NCI-H226 (cell line): Measurements from ENCODE around the gene GGT5.
"Not testable (repeated sequence)": the region's sequence is repeated elsewhere in the genome, so short reads cannot be mapped to it uniquely, and the experiment has no call there.

Experiments
- DNase-seq: peaks from one replicate; pipeline ENCODE4 v3.0.0-alpha.2; 2015

Gene GGT5

GRCh38 chr22:24262185-24262749 lies 17.4 kb upstream of the GGT5 start:
- DNase-seq: not testable (repeated sequence)

- peak; percentile 10 for DNase-seq
Measured at GRCh38 chr22:24259459-24259858, 14.6 kb upstream of the GGT5 start.

GRCh38 chr22:24256736-24257135 lies 11.9 kb upstream of the GGT5 start:
- not testable (repeated sequence) for DNase-seq

- DNase-seq: not testable (repeated sequence)
Measured at GRCh38 chr22:24256136-24256535, 11.3 kb upstream of the GGT5 start.

- DNase-seq: not testable (repeated sequence)
Measured at GRCh38 chr22:24253126-24253525, 8.2 kb upstream of the GGT5 start.

GRCh38 chr22:24251286-24251685 lies 6.4 kb upstream of the GGT5 start:
- not testable (repeated sequence) for DNase-seq

GRCh38 chr22:24249413-24249812 lies 4.5 kb upstream of the GGT5 start:
- DNase-seq: not testable (repeated sequence)

- not testable (repeated sequence) for DNase-seq
Measured at GRCh38 chr22:24248611-24249010, 3.7 kb upstream of the GGT5 start.

GRCh38 chr22:24247564-24248344 lies 2.9 kb upstream of the GGT5 start:
- peak; percentile 75 for DNase-seq

GRCh38 chr22:24247011-24247507 lies 2.2 kb upstream of the GGT5 start:
- DNase-seq: peak; percentile 8

GRCh38 chr22:24245584-24246561 lies 991 bp upstream of the GGT5 start:
- not testable (repeated sequence) for DNase-seq

GRCh38 chr22:24244144-24244787 lies 616 bp downstream of the GGT5 start:
- peak; percentile 22 for DNase-seq

GRCh38 chr22:24243417-24243816 lies 1.5 kb downstream of the GGT5 start:
- DNase-seq: not testable (repeated sequence)

GRCh38 chr22:24240985-24241692 lies 3.7 kb downstream of the GGT5 start:
- not testable (repeated sequence) for DNase-seq

- DNase-seq: no peak
Measured at GRCh38 chr22:24240381-24240780, 4.5 kb downstream of the GGT5 start.

- DNase-seq: not testable (repeated sequence)
Measured at GRCh38 chr22:24238101-24238694, 6.7 kb downstream of the GGT5 start.

GRCh38 chr22:24236656-24237055 lies 8.2 kb downstream of the GGT5 start:
- DNase-seq: no peak

- no peak for DNase-seq
Measured at GRCh38 chr22:24235315-24235714, 9.6 kb downstream of the GGT5 start.

- DNase-seq: no peak
Measured at GRCh38 chr22:24233816-24234215, 11.1 kb downstream of the GGT5 start.

GRCh38 chr22:24233235-24233634 lies 11.6 kb downstream of the GGT5 start:
- DNase-seq: no peak

GRCh38 chr22:24232725-24233124 lies 12.2 kb downstream of the GGT5 start:
- no peak for DNase-seq
